GM10847 (cell line): ENCODE results near the gene UQCRH.
A peak's percentile ranks its signal among the peaks of the same experiment; 100 is the strongest.

ENCODE experiments used
- POLR2A ChIP-seq: IDR thresholded peaks from 2 replicates; pipeline ENCODE4 v1.6.1; 2011; ENCODE audit not compliant: insufficient read length; ENCODE audit errors: extremely low read depth

UQCRH gene

DNA sequence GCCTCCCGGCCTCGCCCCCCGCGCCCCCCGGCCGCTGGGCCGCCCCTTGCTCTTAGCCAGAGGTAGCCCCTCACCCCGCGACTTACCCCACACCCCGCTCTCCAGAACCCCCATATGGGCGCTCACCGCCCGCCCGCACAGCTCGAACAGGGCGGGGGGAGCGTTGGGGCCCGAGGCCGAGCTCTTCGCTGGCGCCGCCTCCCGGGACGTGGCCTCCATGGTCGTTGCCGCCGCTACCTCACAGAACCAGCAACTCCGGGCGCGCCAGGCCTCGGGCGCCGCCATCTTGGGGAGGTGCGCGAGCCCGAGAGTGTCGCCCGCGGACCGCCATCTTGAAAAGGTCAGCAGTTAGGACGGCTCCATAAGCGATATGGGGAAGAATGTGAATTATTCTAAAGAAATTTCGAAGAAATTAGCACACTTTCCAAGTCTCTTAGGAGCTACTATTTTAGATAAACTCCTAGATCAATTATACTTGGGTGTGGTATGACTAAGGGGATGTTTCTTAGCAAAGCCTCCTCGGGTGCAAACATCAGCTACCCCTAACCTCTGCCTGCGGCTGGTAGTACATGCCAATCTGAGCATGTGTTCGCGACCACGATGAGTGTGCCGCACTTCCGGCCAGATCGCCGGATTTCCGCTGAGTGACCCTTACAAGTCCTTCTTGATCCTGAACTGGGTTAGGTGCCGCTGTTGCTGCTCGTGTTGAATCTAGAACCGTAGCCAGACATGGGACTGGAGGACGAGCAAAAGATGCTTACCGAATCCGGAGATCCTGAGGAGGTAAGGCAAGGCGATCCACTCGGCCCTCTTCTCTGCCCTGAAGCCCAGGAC lies at the start of gene UQCRH, which contains the start of gene LRRC41:
TSS of gene UQCRH (plus strand) at position 661 of the 834 bp plus-strand sequence. CDS start at position 730, 69 bp downstream.
TSS of gene LRRC41 (minus strand) at position 579 of the 834 bp plus-strand sequence. CDS start at position 285, 294 bp downstream.
- peak; percentile 79 for TF ChIP-seq POLR2A

DNA sequence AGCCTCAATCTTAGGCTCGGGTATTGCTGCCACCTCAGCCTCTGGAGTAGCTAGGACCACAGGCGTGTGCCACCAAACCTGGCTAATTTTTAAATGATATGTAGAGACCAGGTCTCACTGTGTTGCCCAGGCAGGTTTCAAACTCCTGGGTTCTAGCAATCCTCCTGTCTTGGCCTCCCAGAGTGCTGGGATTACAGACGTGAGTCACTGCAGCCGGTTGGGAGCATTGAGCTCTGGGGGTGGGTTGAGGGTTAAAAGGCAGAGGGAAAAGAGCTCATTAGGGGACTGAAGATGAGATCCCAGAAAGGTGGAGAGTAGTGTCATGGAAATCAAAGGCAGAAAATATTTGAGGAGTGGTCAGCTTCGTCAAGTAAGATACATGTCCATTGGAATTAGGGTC lies 48.8 kb upstream of the UQCRH start:
- TF ChIP-seq POLR2A = no peak

GRCh38 chr1:46256523-46256922 lies 47.0 kb upstream of the UQCRH start:
- TF ChIP-seq POLR2A = no peak

DNA sequence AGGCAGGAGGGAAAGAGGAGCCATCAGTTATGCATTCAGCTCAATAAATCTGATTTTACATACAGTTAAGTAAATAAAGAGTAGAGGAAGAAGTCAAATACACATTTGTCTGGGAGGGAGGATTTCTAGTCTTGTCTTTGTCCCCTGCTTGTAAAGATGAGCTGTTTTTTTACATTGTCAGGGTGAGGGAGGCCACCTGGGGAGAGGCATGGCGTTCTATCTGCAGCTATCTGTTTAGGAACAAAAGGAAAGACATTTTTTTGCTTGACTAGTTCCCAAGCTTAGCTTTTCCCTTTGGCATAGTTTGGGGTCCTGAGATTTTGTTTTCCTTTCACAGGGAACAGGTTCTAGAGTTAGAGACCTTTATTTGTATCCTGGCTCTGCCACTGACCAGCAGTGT lies 41.0 kb upstream of the UQCRH start:
- no peak for TF ChIP-seq POLR2A

GRCh38 chr1:46263146-46263545 lies 40.4 kb upstream of the UQCRH start:
- no peak for TF ChIP-seq POLR2A

DNA sequence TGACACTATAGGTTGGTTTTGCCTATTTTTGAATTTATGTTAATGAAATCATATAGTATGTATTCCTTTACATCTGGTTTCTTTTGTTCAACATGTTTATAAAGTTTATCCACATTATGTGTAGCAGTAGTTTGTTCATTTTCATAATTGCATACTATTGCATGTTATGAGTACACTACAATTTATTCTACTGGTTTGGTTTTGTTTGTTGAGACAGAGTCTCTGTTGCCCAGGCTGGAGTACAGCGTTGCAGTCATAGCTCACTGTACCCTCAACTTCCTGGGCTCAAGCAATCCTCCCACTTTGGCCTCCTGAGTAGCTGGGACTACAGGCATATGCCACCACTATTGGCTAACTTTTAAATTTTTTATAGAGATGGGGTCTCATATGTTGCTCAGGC lies 34.9 kb upstream of the UQCRH start:
- no peak for TF ChIP-seq POLR2A

- TF ChIP-seq POLR2A = no peak
These were observed 29.1 kb upstream of the UQCRH start for GRCh38 chr1:46274225-46275029.

- no peak for TF ChIP-seq POLR2A
These were observed 28.5 kb upstream of the UQCRH start for GRCh38 chr1:46275030-46275337.

DNA sequence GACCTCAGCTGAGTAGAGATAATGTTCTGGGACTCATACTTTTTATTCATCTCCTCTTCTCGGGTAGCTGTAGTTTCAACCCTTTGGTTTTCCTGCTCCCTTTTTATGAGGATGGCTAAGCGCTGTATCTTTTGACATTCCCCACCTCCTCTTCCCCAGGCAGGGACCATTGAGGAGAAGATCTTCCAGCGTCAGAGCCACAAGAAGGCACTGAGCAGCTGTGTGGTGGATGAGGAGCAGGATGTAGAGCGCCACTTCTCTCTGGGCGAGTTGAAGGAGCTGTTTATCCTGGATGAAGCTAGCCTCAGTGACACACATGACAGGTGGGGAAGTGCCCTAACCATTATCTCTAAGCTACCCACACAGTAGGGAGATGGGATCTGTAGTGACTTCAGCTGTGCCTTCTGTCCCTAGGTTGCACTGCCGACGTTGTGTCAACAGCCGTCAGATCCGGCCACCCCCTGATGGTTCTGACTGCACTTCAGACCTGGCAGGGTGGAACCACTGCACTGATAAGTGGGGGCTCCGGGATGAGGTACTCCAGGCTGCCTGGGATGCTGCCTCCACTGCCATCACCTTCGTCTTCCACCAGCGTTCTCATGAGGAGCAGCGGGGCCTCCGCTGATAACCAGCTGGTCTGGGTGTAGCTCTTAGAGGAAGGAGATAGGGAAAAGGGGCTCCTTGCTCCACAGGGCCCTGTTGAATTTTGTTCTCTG lies 25.7 kb upstream of the UQCRH start:
- TF ChIP-seq POLR2A = no peak

DNA sequence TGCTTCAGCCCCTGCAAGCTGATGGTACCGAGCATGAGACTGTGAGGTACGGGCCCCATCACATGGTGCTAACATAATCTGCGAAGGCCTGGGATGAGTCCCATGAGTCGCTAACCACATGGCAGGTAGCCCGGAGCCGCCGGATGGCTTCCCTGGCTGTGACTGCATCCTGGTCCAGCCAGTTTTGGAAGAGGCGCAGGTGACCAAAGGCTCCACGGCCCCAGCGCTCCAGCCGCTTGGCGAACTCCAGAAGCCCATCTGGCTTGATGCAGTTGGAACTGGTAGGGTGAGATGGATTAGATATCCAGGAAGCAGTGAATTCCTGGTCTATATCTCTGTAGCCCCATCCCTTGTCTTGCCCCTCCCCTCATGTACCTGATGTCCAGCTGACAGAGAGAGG lies 24.7 kb upstream of the UQCRH start:
- no peak for TF ChIP-seq POLR2A

GRCh38 chr1:46280092-46280491 lies 23.4 kb upstream of the UQCRH start:
- TF ChIP-seq POLR2A = no peak

DNA sequence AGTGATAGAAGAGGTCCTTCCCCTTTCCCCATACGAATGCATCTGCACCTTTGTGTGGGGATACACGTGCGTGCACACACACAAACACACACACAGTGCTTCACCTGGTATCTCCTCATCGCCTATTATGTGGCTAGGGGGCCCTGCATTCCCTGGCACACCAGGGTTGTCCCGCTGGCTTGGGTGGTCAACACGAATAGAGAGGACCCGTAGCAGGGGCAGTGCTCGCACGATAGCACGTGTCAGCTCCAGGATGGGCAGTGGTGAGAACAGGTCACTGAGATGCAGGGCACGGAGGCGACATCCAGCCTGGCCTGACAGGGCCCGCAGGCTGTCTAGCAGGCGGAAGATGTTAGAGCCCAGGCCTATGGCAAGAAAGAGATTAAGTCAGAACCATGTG lies 22.5 kb upstream of the UQCRH start:
- no peak for TF ChIP-seq POLR2A

GRCh38 chr1:46284058-46284457 lies 19.4 kb upstream of the UQCRH start:
- TF ChIP-seq POLR2A = no peak

GRCh38 chr1:46284597-46285564 lies 18.6 kb upstream of the UQCRH start:
- no peak for TF ChIP-seq POLR2A
